Vagina (tissue), 2 donors: ENCODE results near the gene ARL6IP6. TPM values are rescaled to one million over a fixed set of nuclear protein-coding genes. Genes with fewer than 3 reads are reported as not detected.

Source experiments
- DNase-seq, 2 donors: peaks; one replicate each; pipeline ENCODE4 v3.0.0-alpha.2; 2017; ENCODE audit errors: extremely low spot score in 2 of 2
- H3K27ac ChIP-seq: fragments of 200-600 bp; sonication (generic); one replicate; pipeline ENCODE4 v1.5.1; 2019
- H3K27me3 ChIP-seq: fragments of 200-600 bp; sonication (generic); one replicate; pipeline ENCODE4 v1.5.1; 2019
- H3K36me3 ChIP-seq, 2 donors: fragments of 200-600 bp; sonication (generic); one replicate each; pipeline ENCODE4 v1.5.1; 2017 to 2019
- H3K4me1 ChIP-seq: fragments of 200-600 bp; sonication (generic); one replicate; pipeline ENCODE4 v1.5.1; 2019
- H3K4me3 ChIP-seq, 2 donors: fragments of 200-600 bp; sonication (generic); 1 replicate in 1 of 2; 2 replicates in 1 of 2; pipeline ENCODE4 v1.5.1; 2016 to 2019
- H3K9me3 ChIP-seq: fragments of 200-600 bp; sonication (generic); one replicate; pipeline ENCODE4 v1.5.1; 2019
- CTCF ChIP-seq, 3 experiments: fragments of 450-650 bp in 2 of 3; fragments of 200-600 bp in 1 of 3; sonication (generic) in 1 of 3; IDR thresholded peaks; one replicate each; pipeline ENCODE4 v1.5.1; 2017 to 2019; ENCODE audit warnings: antibody characterized with exemption in 3 of 3, mild to moderate bottlenecking in 2 of 3, moderate library complexity in 2 of 3
- POLR2A ChIP-seq, 2 donors: fragments of 450-650 bp; IDR thresholded peaks; one replicate each; pipeline ENCODE4 v1.6.1; 2017; ENCODE audit warnings: antibody characterized with exemption in 2 of 2, mild to moderate bottlenecking in 2 of 2, moderate library complexity in 2 of 2
- POLR2AphosphoS5 ChIP-seq, 2 donors: sonication (generic); formaldehyde crosslinking; IDR thresholded peaks; one replicate each; pipeline ENCODE4 v1.9.0; 2017; ENCODE audit warnings: antibody characterized with exemption in 2 of 2, mild to moderate bottlenecking in 2 of 2, low read depth in 1 of 2; ENCODE audit not compliant: insufficient read depth in 1 of 2
- intact Hi-C: fragments of 100-400 bp; cut with DNase I; formaldehyde crosslinking; loops from one replicate; pipeline ENCODE4 v1.15.1; 2023
- total RNA-seq: library from RNA; depleted of rRNA; stranded (reverse); fragments of >200 nt; gene quantifications from one replicate; pipeline ENCODE4 v1.2.3, GENCODE V29; 2016

The ARL6IP6 gene
- total RNA-seq, 1 donor from 2014 or later = 15.2 TPM

GRCh38 chr2:152715112-152715511 lies 3.3 kb upstream of the ARL6IP6 start:
- Histone ChIP-seq H3K27ac (no peak overlapping the region), H3K9me3 (no peaks in the 10 kb centered on the region), H3K4me3 (no peak overlapping the region), H3K36me3 (peaks cover 0 to 22% of the 10 kb centered on the region in 2 donors), H3K4me1 (peaks cover 48% of the 10 kb centered on the region), H3K27me3 (no peaks in the 10 kb centered on the region)
- intact Hi-C loops = no loop called here
- no peak for TF ChIP-seq CTCF (IDR thresholded peaks at IDR 0.05)
- TF ChIP-seq POLR2AphosphoS5 (IDR thresholded peaks at IDR 0.05; ENCODE audit: insufficient read depth in 1 of 2, low read depth in 1 of 2) = no peak
- no peak for TF ChIP-seq POLR2A (IDR thresholded peaks at IDR 0.05)
- no peak for DNase-seq

GRCh38 chr2:152715854-152716428 lies 2.5 kb upstream of the ARL6IP6 start:
- intact Hi-C loops = no loop called here
- no peak for TF ChIP-seq POLR2AphosphoS5 (IDR thresholded peaks at IDR 0.05; ENCODE audit: insufficient read depth in 1 of 2, low read depth in 1 of 2)
- TF ChIP-seq CTCF (IDR thresholded peaks at IDR 0.05) = no peak
- TF ChIP-seq POLR2A (IDR thresholded peaks at IDR 0.05) = no peak
- Histone ChIP-seq H3K36me3 (peaks cover 0 to 22% of the 10 kb centered on the region in 2 donors), H3K27me3 (no peaks in the 10 kb centered on the region), H3K4me3 (peak overlapping the region; percentile 75 to 83), H3K4me1 (peaks cover 56% of the 10 kb centered on the region), H3K27ac (no peak overlapping the region), H3K9me3 (no peaks in the 10 kb centered on the region)
- DNase-seq = no peak

GRCh38 chr2:152716805-152717227 lies 1.6 kb upstream of the ARL6IP6 start:
- Histone ChIP-seq H3K27ac (peak overlapping the region; percentile 97), H3K4me1 (peaks cover 65% of the 10 kb centered on the region), H3K9me3 (no peaks in the 10 kb centered on the region), H3K4me3 (peak overlapping the region; percentile 75 to 83), H3K36me3 (peaks cover 0 to 14% of the 10 kb centered on the region in 2 donors), H3K27me3 (no peaks in the 10 kb centered on the region)
- TF ChIP-seq POLR2A (IDR thresholded peaks at IDR 0.05) = no peak
- TF ChIP-seq POLR2AphosphoS5 (IDR thresholded peaks at IDR 0.05; ENCODE audit: insufficient read depth in 1 of 2, low read depth in 1 of 2) = no peak
- no peak for TF ChIP-seq CTCF (IDR thresholded peaks at IDR 0.05)
- DNase-seq = no peak
- intact Hi-C loops = no loop called here

GRCh38 chr2:152717228-152718075 lies 968 bp upstream of the ARL6IP6 start, which contains the start of gene PRPF40A:
PRPF40A (minus strand) TSS chr2:152717461; CDS start chr2:152717439, 22 bp downstream.
- Histone ChIP-seq H3K9me3 (no peaks in the 10 kb centered on the region), H3K27ac (peak within 1 kb of the TSS; percentile 97), H3K27me3 (no peaks in the 10 kb centered on the region), H3K4me3 (peak within 1 kb of the TSS; percentile 75 to 83), H3K36me3 (peaks cover 0 to 10% of the 10 kb centered on the region in 2 donors), H3K4me1 (peaks cover 65% of the 10 kb centered on the region)
- intact Hi-C loops = no loop called here
- DNase-seq = peak in 1 of 2 donors; percentile 99
- peak; percentile 81 to 92 for TF ChIP-seq POLR2AphosphoS5 (IDR thresholded peaks at IDR 0.05; ENCODE audit: insufficient read depth in 1 of 2, low read depth in 1 of 2)
- no peak for TF ChIP-seq CTCF (IDR thresholded peaks at IDR 0.05)
- peak in 1 of 2 donors; percentile 62 for TF ChIP-seq POLR2A (IDR thresholded peaks at IDR 0.05)
